GM21390 (cell line): Measurements from ENCODE around the gene ATP2B2.
"Not testable (repeated sequence)": the region's sequence is repeated elsewhere in the genome, so short reads cannot be mapped to it uniquely, and the experiment has no call there.

Source experiments
- ATAC-seq: cut with Tn5 transposase; IDR thresholded peaks from one replicate; pipeline ENCODE4 v1.9.1; 2021; ENCODE audit not compliant: unreplicated experiment

ATP2B2 gene

DNA sequence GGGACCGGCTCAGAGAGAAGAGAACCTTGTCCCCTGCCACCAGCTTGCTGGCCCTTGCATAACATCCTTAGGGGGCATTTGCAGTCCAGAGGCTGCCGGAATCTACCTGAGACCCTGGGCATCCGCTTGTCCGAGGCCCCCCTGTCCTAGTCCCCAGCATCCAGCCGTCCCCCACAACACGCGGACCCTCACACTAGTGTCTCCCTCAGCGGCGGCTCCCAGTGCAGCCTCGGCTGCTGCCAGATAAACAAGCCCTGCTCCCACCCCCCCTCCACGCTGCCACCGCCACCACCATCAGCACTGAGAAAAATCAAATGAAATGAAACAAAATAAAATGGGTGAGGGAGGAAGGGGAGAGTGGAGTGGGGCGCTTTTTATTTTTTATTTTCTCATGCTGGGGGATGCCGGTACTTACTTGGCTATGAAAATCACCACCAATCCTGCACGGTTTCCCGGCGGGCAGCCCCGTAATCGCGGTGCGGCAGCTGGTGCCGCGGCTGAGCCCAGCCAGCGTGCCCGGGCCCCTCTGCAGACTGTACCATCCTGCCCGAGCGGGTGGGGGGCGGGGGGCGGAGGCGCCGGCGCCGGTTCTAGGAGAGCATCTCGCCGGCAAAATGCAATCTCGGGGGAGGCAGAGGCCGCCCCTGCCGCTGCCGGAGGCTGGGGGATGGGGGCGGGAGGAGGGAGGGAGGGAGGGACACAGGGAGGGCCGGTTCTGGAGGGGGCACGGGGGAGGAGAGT lies at the start of gene ATP2B2:
Gene ATP2B2, minus strand, starts transcription at position 537 of the 741 bp plus-strand sequence. CDS start 56,043 bp downstream, outside the sequence.
- no peak for ATAC-seq

GRCh38 chr3:10554746-10555145 lies 49.4 kb upstream of the ATP2B2 start:
- ATAC-seq = no peak

DNA sequence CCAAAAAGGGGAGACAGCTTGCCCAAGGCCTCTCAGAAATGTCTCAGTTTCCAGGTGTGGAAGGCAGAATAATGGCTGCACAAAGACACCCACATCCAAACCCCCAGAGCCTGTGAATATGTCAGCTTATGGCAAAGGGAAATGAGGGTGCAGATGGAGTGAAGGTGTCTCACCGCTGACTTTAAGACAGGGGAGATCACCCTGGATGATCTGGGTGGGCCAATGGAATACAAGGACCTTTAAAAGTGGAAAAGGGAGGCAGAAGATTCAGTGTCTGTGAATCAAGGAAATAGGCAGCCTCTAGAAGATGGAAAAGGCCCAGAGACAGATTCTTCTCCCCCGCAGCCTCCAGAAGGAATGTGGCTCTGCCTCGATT lies 48.8 kb upstream of the ATP2B2 start:
- ATAC-seq = no peak

DNA sequence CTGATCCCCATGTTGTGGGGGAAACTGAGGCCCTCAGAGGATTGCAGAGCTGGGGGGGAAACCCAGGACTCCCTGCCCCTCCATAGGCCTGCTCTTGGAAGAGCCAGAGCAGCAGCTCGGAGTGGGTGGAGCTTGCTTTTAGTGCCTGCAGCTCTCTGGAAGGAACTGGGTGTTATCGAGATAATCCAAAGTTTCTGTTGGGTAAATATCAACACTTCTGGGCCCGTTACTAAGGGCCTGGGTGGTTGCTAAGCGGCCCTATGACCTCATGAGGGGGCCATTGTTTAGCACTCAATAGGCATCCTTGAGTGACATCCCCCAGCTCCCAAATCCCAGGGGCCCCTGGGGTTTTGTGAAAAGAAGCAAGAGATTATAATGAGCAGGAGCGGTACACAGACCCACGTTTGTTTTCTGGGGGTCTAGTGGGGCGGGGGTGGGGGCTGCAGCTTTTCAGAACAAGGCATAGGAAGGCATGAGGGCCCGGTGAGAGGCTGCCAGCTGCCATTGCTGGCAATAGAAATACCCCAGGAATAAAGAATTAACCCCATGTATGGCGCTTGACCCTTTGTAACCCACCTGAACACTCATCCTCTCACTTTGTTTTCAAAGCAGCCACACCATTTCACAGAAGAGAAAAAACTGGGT lies 48.3 kb upstream of the ATP2B2 start:
- no peak for ATAC-seq

GRCh38 chr3:10552631-10552943 lies 47.2 kb upstream of the ATP2B2 start:
- ATAC-seq = no peak

DNA sequence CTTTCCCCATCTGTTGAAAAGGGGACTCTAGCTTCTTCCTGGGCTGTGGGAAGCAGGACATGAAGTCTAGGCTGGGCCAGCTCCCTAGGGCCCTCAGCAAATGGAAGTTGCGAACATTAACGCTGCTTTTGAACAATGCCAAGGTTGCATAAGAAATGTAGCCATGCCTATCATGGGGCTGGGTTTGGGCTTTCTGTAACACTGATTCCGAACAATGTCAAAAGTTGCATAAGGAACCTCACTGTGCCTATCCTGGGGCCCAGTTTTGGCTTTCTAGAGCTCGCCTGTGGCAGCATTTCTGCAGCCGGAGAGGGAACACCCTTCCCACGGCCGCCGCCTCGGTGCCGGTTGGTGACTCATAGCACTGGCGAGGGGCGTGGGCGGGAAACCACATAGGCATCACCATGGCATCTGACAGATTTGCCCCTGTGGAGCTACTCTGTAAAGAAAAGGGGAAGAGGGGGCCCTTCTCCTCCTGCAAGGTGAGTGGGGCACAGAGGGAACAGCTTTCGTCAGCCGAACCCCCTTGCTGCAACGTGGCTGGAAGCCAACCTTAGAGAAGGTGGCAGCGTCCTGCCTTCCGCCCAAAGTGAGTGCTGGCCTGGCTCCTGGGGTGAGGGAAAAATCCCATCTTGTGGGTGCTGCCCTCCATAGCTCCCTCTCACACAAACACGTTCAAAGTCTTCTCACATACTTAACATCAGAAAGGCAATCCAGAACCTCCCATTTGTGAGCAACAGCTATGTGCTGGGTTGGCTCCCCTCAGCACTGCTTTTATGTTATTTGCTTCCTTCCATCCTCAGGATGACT lies 46.6 kb upstream of the ATP2B2 start:
- ATAC-seq = no peak

- ATAC-seq = no peak
Measured at GRCh38 chr3:10551139-10551538, 45.8 kb upstream of the ATP2B2 start.

DNA sequence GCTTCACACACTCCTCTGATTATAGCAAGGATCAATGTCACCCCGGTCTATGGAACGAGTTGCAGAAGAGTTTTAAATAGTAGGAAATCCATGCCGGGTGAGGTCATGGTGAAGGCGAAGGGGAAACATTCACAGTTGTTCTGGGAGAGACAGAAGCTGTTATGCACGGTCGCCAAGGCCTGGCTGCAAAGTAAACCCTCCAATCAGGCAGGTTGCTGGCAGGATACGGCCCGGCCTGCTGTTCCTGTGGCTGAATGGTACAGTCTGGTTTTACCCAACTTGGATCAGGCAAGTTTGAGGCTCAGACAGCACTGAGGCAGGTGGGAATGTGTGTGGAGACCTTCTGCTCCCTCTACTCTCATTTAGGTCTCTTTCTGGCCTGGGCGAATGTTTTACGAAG lies 45.3 kb upstream of the ATP2B2 start:
- ATAC-seq = no peak

GRCh38 chr3:10549617-10550230 lies 44.3 kb upstream of the ATP2B2 start:
- ATAC-seq = no peak

- ATAC-seq = no peak
Measured at GRCh38 chr3:10548992-10549391, 43.6 kb upstream of the ATP2B2 start.

DNA sequence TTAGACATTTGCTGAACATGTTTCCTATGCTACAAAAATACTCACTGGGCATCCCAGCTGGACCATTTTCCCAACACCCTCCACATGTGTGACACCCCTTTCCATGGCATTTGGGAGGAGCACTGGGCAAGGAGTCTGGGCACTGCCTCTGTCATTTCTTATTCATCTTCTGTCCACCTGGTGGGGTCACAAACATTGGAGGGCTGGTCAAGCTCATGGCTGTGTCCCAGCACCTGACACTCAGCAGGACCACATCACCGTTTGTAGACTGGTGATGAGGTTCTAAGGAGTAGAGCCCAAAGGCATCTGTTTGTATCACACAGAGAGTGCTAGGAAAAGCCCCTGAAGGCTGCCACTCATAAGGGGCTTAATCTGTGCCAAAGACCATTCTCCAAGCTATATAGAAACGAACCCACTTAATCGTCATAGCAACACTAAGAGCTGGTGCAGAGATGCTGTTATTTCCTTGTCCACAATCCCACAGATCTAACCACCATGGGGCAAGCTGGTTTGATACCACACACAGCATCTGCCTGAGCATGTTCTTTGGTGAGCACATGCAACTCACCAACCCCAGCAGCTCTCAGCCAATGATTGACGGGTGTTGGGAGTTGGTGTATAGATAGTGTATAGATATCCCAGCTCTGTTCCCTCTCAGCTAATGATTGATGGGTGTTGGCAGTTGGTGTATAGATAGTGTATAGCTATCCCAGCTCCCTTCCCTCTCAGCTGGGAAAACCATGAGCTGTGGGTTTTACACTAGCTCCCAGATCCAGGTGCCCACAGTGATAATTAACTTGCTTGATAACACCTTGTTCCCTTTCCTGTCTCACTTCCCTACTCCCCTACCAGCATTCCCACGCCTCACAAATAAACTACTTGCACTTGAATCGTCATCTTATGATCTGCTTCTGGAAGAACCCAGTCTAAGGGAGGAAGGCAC lies 42.7 kb upstream of the ATP2B2 start:
- no peak for ATAC-seq

GRCh38 chr3:10547413-10547812 lies 42.0 kb upstream of the ATP2B2 start:
- ATAC-seq = no peak

DNA sequence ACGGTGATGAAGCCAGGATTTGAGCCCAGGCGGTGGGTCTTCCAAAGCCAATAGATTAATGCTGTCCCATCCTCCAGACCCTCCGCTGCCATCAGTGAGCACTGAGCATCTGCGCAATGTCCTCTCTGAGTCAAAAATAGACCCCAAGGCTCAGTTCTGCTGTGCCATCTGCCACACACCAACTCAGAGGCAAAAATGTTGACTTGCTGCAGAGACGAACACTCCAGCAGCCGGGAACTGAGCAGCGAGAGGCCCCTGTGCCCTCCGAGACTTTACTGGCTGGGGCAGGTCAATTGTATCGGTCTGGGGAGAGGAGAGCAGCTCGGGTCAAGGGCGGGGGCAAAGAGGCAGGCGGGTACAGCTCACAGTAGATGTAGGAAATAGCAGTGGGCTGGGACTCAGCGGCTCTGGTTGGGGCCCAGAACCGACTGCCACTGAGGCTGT lies 41.5 kb upstream of the ATP2B2 start:
- ATAC-seq = no peak

GRCh38 chr3:10546181-10546624 lies 40.8 kb upstream of the ATP2B2 start:
- no peak for ATAC-seq

- no peak for ATAC-seq
Measured at GRCh38 chr3:10542518-10542917, 37.1 kb upstream of the ATP2B2 start.

GRCh38 chr3:10540347-10540746 lies 35.0 kb upstream of the ATP2B2 start:
- ATAC-seq = not testable (repeated sequence)

DNA sequence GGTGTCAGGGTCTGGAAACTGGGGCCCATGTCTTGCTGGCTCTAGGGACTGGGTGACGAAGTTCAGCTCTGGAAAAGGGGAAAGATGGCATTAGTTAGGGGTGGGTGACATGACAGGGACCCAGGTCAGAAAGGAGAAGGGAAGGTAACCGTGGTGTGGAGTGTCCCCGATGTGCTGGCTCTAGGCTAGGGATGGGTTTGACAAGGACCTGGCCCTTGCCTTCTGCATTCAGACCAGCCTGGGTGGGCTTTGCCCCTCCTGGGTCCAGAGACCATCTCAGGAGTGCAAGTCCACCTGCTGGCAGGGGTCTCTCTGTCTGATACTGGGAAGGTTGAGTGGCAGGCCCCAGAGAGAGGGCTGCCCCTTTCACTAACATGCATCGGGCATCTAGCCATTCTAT lies 28.7 kb upstream of the ATP2B2 start:
- no peak for ATAC-seq

- no peak for ATAC-seq
Measured at GRCh38 chr3:10533737-10534023, 28.3 kb upstream of the ATP2B2 start.

- no peak for ATAC-seq
Measured at GRCh38 chr3:10532939-10533736, 27.8 kb upstream of the ATP2B2 start.

- no peak for ATAC-seq
Measured at GRCh38 chr3:10531031-10531430, 25.6 kb upstream of the ATP2B2 start.
